HepG2 (cell line): ENCODE results near the gene CMTM3. TPM values are rescaled to one million over a fixed set of nuclear protein-coding genes. Genes with fewer than 3 reads are reported as not detected.
A peak's percentile ranks its signal among the peaks of the same experiment; 100 is the strongest.

ENCODE experiments used
- EP300 ChIP-seq, 3 experiments: sonication (generic) in 1 of 3; formaldehyde crosslinking in 1 of 3; IDR thresholded peaks; 2 replicates each; pipeline versions ENCODE4 v1.5.1 to v1.6.1; 2011 to 2020; ENCODE audit warnings: low read depth in 2 of 3, low read length in 2 of 3, borderline replicate concordance in 1 of 3, improper control_type of control experiment in 1 of 3, mild to moderate bottlenecking in 1 of 3, missing genetic modification reagents in 1 of 3, moderate library complexity in 1 of 3
- HMG20A ChIP-seq: IDR thresholded peaks from 2 replicates; pipeline ENCODE4 v1.6.1; 2016; ENCODE audit warnings: borderline replicate concordance
- JARID2 ChIP-seq: sonication (generic); formaldehyde crosslinking; IDR thresholded peaks from 2 replicates; pipeline ENCODE4 v1.8.1; 2023; ENCODE audit warnings: missing genetic modification reagents, inconsistent platforms; ENCODE audit not compliant: insufficient replicate concordance
- MAF1 ChIP-seq: sonication (generic); formaldehyde crosslinking; IDR thresholded peaks from 2 replicates; pipeline ENCODE4 v1.5.0; 2020; ENCODE audit warnings: missing genetic modification reagents, borderline replicate concordance
- MED13 ChIP-seq: sonication (generic); formaldehyde crosslinking; IDR thresholded peaks from 2 replicates; pipeline ENCODE4 v1.5.0; 2020; ENCODE audit warnings: missing genetic modification reagents
- SNAI1 ChIP-seq: sonication (generic); formaldehyde crosslinking; IDR thresholded peaks from 2 replicates; pipeline ENCODE4 v1.5.0; 2020; ENCODE audit warnings: mild to moderate bottlenecking, missing genetic modification reagents, borderline replicate concordance
- THRA ChIP-seq: sonication (generic); formaldehyde crosslinking; IDR thresholded peaks from 2 replicates; pipeline ENCODE4 v1.4.0; 2020; ENCODE audit warnings: missing genetic modification reagents, borderline replicate concordance
- ZBTB1 ChIP-seq: sonication (generic); formaldehyde crosslinking; IDR thresholded peaks from 2 replicates; pipeline ENCODE4 v1.4.0; 2020; ENCODE audit warnings: missing genetic modification reagents, borderline replicate concordance
- ZBTB43 ChIP-seq: sonication (generic); formaldehyde crosslinking; conservative IDR thresholded peaks from 2 replicates; pipeline ENCODE4 v1.4.0; 2020; ENCODE audit warnings: missing genetic modification reagents
- ZNF142 ChIP-seq: sonication (generic); formaldehyde crosslinking; IDR thresholded peaks from 2 replicates; pipeline ENCODE4 v1.4.0; 2020; ENCODE audit warnings: missing genetic modification reagents
- ZNF230 ChIP-seq: sonication (generic); formaldehyde crosslinking; IDR thresholded peaks from 2 replicates; pipeline ENCODE4 v1.4.0; 2020; ENCODE audit warnings: mild to moderate bottlenecking, missing genetic modification reagents
- ZNF619 ChIP-seq: sonication (generic); formaldehyde crosslinking; IDR thresholded peaks from 2 replicates; pipeline ENCODE4 v1.4.0; 2020; ENCODE audit warnings: mild to moderate bottlenecking, missing genetic modification reagents
- ZSCAN22 ChIP-seq: sonication (generic); formaldehyde crosslinking; IDR thresholded peaks from 2 replicates; pipeline ENCODE4 v1.4.0; 2020; ENCODE audit warnings: mild to moderate bottlenecking, missing genetic modification reagents
- polyA plus RNA-seq, 8 experiments: library from polyadenylated mRNA; depleted of rRNA in 3 of 8; stranded (reverse) in 7 of 8; unstranded in 1 of 8; fragments of >200 nt; fragmentation: Illumina TruSeq in 4 of 8; extraction: Trizol in 4 of 8; gene quantifications; 2 replicates each; pipeline versions ENCODE4 v1.2.1 to v1.2.3, GENCODE V29; 2011 to 2016; ENCODE audit warnings: low read depth in 4 of 8, missing spikeins in 1 of 8, mixed read lengths in 1 of 8; ENCODE audit not compliant: insufficient read depth in 1 of 8
- total RNA-seq, 5 experiments: library from RNA; depleted of rRNA; stranded (reverse); fragments of >200 nt; fragmentation: Illumina TruSeq; extraction: Trizol; gene quantifications; 2 replicates each; pipeline ENCODE4 v1.2.3, GENCODE V29; 2016; ENCODE audit warnings: low read depth in 1 of 5
- TF ChIP-seq, protein P1 (sequence below): IDR thresholded peaks from 2 replicates; pipeline ENCODE4 v1.4.0; 2020; ENCODE audit warnings: mild to moderate bottlenecking, missing genetic modification reagents
- TF ChIP-seq, protein P2 (sequence below): sonication (generic); formaldehyde crosslinking; IDR thresholded peaks from 2 replicates; pipeline ENCODE4 v1.5.0; 2020; ENCODE audit warnings: missing genetic modification reagents

Gene CMTM3
- total and polyA plus RNA-seq, 2 of the 13 experiments (the other 11 are each of a cell fraction or from before 2014, with no cell fraction given) = 29.2 to 48.7 TPM

DNA sequence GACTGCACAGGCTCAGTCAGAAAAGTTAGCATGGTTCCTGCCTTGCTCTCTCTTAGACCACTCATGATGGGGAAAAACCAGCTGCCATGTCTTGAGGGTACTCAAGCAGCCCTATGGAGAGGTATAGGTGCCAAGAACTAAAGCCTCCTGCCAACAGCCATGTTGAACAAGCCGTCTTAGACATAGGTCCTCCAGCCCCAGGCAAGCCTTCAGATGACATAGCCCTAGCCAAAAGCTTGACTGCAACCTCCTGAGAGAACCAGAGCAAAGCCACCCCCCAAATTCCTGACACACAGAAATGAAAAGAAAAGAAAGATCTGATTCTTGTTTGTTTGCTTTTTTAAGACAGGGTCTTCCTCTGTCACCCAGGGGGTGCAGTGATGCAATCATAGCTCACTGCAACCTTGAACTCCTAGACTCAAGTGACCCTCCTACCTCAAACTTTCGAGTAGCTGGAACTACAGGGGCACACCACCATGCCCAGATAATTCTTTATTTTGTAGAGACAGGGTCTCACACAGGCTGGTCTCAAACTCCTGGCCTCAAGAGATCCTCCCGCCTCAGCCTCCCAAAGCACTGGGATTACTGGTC, 36.3 kb downstream of the CMTM3 start (continued):
- TF ChIP-seq, protein P1, sequence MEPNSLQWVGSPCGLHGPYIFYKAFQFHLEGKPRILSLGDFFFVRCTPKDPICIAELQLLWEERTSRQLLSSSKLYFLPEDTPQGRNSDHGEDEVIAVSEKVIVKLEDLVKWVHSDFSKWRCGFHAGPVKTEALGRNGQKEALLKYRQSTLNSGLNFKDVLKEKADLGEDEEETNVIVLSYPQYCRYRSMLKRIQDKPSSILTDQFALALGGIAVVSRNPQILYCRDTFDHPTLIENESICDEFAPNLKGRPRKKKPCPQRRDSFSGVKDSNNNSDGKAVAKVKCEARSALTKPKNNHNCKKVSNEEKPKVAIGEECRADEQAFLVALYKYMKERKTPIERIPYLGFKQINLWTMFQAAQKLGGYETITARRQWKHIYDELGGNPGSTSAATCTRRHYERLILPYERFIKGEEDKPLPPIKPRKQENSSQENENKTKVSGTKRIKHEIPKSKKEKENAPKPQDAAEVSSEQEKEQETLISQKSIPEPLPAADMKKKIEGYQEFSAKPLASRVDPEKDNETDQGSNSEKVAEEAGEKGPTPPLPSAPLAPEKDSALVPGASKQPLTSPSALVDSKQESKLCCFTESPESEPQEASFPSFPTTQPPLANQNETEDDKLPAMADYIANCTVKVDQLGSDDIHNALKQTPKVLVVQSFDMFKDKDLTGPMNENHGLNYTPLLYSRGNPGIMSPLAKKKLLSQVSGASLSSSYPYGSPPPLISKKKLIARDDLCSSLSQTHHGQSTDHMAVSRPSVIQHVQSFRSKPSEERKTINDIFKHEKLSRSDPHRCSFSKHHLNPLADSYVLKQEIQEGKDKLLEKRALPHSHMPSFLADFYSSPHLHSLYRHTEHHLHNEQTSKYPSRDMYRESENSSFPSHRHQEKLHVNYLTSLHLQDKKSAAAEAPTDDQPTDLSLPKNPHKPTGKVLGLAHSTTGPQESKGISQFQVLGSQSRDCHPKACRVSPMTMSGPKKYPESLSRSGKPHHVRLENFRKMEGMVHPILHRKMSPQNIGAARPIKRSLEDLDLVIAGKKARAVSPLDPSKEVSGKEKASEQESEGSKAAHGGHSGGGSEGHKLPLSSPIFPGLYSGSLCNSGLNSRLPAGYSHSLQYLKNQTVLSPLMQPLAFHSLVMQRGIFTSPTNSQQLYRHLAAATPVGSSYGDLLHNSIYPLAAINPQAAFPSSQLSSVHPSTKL = peak; percentile 53; the same call in 1 of the 2 replicates
- no peak for TF ChIP-seq ZBTB1 (CRISPR knock-in tag)
- no peak for TF ChIP-seq ZNF142 (CRISPR knock-in tag)
- no peak for TF ChIP-seq ZNF619 (CRISPR knock-in tag)
- TF ChIP-seq MAF1 = no peak
- no peak for TF ChIP-seq JARID2 (CRISPR knock-in tag)
- TF ChIP-seq ZNF230 (CRISPR knock-in tag) = no peak
- TF ChIP-seq MED13 = no peak
- TF ChIP-seq, protein P2, sequence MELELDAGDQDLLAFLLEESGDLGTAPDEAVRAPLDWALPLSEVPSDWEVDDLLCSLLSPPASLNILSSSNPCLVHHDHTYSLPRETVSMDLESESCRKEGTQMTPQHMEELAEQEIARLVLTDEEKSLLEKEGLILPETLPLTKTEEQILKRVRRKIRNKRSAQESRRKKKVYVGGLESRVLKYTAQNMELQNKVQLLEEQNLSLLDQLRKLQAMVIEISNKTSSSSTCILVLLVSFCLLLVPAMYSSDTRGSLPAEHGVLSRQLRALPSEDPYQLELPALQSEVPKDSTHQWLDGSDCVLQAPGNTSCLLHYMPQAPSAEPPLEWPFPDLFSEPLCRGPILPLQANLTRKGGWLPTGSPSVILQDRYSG = no peak
- no peak for TF ChIP-seq ZSCAN22
- peak; percentile 45; the same call in 1 of the 2 replicates for TF ChIP-seq HMG20A (CRISPR knock-in tag)
- peak in 1 of 2 experiments; percentile 57; a peak in 1 of 4 replicates for TF ChIP-seq EP300 (IDR thresholded peaks at IDR 0.05; ENCODE audit: low read depth in 2 of 2, low read length in 2 of 2)
- TF ChIP-seq EP300 (CRISPR knock-in tag; IDR thresholded peaks at IDR 0.05; ENCODE audit: borderline replicate concordance) = no peak
- peak; percentile 80; the same call in 1 of the 2 replicates for TF ChIP-seq THRA (CRISPR knock-in tag)
- TF ChIP-seq ZBTB43 = no peak
- TF ChIP-seq SNAI1 = no peak
